Thyroid gland (tissue), 4 donors: Measurements from ENCODE around the gene PTPN14. TPM values are rescaled to one million over a fixed set of nuclear protein-coding genes. Genes with fewer than 3 reads are reported as not detected.

ENCODE experiments used
- DNase-seq, 2 donors: peaks; one replicate each; pipeline ENCODE4 v3.0.0-alpha.2; 2019
- H3K27ac ChIP-seq, 3 donors: fragments of 200-600 bp; sonication (generic); 1 replicate in 2 of 3; 2 replicates in 1 of 3; pipeline ENCODE4 v1.5.1; 2016 to 2019; ENCODE audit warnings: mild to moderate bottlenecking in 1 of 3, moderate library complexity in 1 of 3
- H3K27me3 ChIP-seq: fragments of 200-600 bp; sonication (generic); one replicate; pipeline ENCODE4 v1.5.1; 2019
- H3K36me3 ChIP-seq, 2 donors: fragments of 200-600 bp; sonication (generic); one replicate each; pipeline ENCODE4 v1.5.1; 2016 to 2019
- H3K4me1 ChIP-seq, 2 donors: fragments of 200-600 bp; sonication (generic); one replicate each; pipeline ENCODE4 v1.5.1; 2017 to 2019
- H3K4me3 ChIP-seq, 3 donors: fragments of 200-600 bp; sonication (generic); replicated peaks in 1 of 3; 1 replicate in 2 of 3; 2 replicates in 1 of 3; pipeline ENCODE4 v1.5.1; 2016; ENCODE audit warnings: mild to moderate bottlenecking in 1 of 3
- H3K9me3 ChIP-seq: fragments of 200-600 bp; sonication (generic); one replicate; pipeline ENCODE4 v1.5.1; 2017
- CTCF ChIP-seq, 6 experiments: fragments of 200-600 bp in 3 of 6; fragments of 450-650 bp in 3 of 6; sonication (generic) in 3 of 6; IDR thresholded peaks; one replicate each; pipeline ENCODE4 v1.5.1; 2016 to 2019; ENCODE audit warnings: antibody characterized with exemption in 6 of 6, mild to moderate bottlenecking in 2 of 6, inconsistent platforms in 1 of 6, moderate library complexity in 1 of 6
- POLR2A ChIP-seq, 2 donors: fragments of 450-650 bp; IDR thresholded peaks; one replicate each; pipeline ENCODE4 v1.6.1; 2017; ENCODE audit warnings: antibody characterized with exemption in 2 of 2, mild to moderate bottlenecking in 2 of 2, moderate library complexity in 1 of 2
- WGBS, 2 donors: methylation state at CpG; one replicate each; pipeline ENCODE4 v1.1.5; 2017; 5-methylcytosine and 5-hydroxymethylcytosine counted together
- intact Hi-C: fragments of 100-400 bp; cut with DNase I; formaldehyde crosslinking; loops from one replicate; pipeline ENCODE4 v1.15.1; 2023
- total RNA-seq, 4 donors: library from RNA; depleted of rRNA; stranded (reverse); fragments of >200 nt; gene quantifications; one replicate each; pipeline ENCODE4 v1.2.3, GENCODE V29; 2016

PTPN14 gene
- total RNA-seq, 4 donors from 2014 or later = 28.1 to 33.4 (median 31.8) TPM

- Histone ChIP-seq H3K27ac (no peak overlapping the region), H3K4me1 (no peaks in the 10 kb centered on the region), H3K27me3 (no peaks in the 10 kb centered on the region), H3K4me3 (no peak overlapping the region), H3K36me3 (no peaks in the 10 kb centered on the region), H3K9me3 (no peaks in the 10 kb centered on the region)
- no peak for TF ChIP-seq CTCF (IDR thresholded peaks at IDR 0.05)
- TF ChIP-seq POLR2A (IDR thresholded peaks at IDR 0.05) = no peak
- no peak for DNase-seq
- intact Hi-C loops = no loop called here
- WGBS, 2 donors = 85 to 86% methylated on average over 3 of the region's 3 CpGs
Measured at GRCh38 chr1:214310010-214310409, 241.4 kb downstream of the PTPN14 start.

GRCh38 chr1:214306269-214306668, 245.1 kb downstream of the PTPN14 start:
- no peak overlapping the region for H3K4me3 ChIP-seq
- H3K27ac ChIP-seq = no peak overlapping the region
- intact Hi-C loops = no loop called here
- H3K9me3 ChIP-seq = no peaks in the 10 kb centered on the region
- H3K27me3 ChIP-seq = no peaks in the 10 kb centered on the region
- TF ChIP-seq CTCF (IDR thresholded peaks at IDR 0.05) (no peak), POLR2A (IDR thresholded peaks at IDR 0.05) (no peak)
- 96 to 97% methylated on average over 6 of the region's 6 CpGs for WGBS, 2 donors
- peaks cover 0 to 5% of the 10 kb centered on the region in 2 donors for H3K4me1 ChIP-seq
- no peaks in the 10 kb centered on the region for H3K36me3 ChIP-seq
- DNase-seq = no peak

GRCh38 chr1:214305164-214305751, 246.1 kb downstream of the PTPN14 start:
- WGBS, 2 donors = 93 to 94% methylated on average over 9 of the region's 9 CpGs
- no peak overlapping the region for H3K4me3 ChIP-seq
- intact Hi-C loops = no loop called here

GRCh38 chr1:214303141-214303930, 248.1 kb downstream of the PTPN14 start:
- H3K4me3 ChIP-seq = no peak overlapping the region

More at GRCh38 chr1:214305164-214305751, 246.1 kb downstream of the PTPN14 start:
- Histone ChIP-seq H3K36me3 (no peaks in the 10 kb centered on the region), H3K4me1 (peaks cover 0 to 8% of the 10 kb centered on the region in 2 donors), H3K9me3 (no peaks in the 10 kb centered on the region), H3K27ac (no peak overlapping the region), H3K27me3 (no peaks in the 10 kb centered on the region)
- DNase-seq = no peak
- no peak for TF ChIP-seq POLR2A (IDR thresholded peaks at IDR 0.05)
- TF ChIP-seq CTCF (IDR thresholded peaks at IDR 0.05) = no peak

More at GRCh38 chr1:214303141-214303930, 248.1 kb downstream of the PTPN14 start:
- Histone ChIP-seq H3K4me1 (peaks cover 0 to 8% of the 10 kb centered on the region in 2 donors), H3K9me3 (no peaks in the 10 kb centered on the region), H3K27ac (no peak overlapping the region), H3K27me3 (no peaks in the 10 kb centered on the region), H3K36me3 (no peaks in the 10 kb centered on the region)
- DNase-seq = no peak
- TF ChIP-seq POLR2A (IDR thresholded peaks at IDR 0.05) (no peak), CTCF (IDR thresholded peaks at IDR 0.05) (no peak)
- WGBS, 2 donors = 72 to 80% methylated on average over 24 to 25 of the region's 25 CpGs
- intact Hi-C loops = no loop called here
